GM21619 (cell line): ENCODE data around the gene NOL12.

Experiments
- ATAC-seq: cut with Tn5 transposase; IDR thresholded peaks from one replicate; pipeline ENCODE4 v1.9.1; 2021; ENCODE audit not compliant: unreplicated experiment

NOL12 gene

DNA sequence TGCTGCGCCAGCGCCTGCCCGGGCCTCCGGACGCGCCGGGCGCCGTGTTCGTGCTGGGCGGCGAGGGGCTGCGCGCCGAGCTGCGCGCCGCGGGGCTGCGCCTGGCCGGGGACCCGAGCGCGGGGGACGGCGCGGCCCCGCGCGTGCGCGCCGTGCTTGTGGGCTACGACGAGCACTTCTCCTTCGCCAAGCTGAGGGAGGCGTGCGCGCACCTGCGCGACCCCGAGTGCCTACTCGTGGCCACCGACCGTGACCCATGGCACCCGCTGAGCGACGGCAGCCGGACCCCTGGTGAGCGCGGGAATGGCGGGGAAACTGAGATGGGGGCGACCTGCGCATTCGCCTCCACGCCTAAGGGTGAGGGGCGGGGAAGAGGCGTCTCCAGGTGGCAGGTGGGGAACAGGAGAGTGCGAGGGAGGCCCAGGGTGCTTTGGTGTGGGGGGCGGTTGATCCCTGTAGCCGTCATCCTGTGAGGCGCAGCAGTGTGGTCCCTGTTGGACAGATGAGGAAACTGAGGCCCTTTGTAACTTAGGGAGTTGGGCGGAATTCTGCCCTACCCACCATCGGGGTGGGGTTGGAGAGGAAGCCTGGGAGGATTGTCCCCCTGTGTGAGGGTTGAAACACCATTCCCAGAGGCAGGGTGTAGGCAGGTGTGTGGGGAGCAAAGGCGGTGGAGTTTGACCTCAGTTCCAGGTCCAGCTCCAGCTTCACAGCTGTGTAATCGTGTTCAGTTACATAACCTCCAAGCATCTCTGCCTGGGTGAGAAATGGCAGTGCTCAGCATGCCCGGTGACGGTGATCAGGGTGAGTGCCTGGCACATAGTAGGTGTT is 26.9 kb upstream of the NOL12 start:
- no peak for ATAC-seq

DNA sequence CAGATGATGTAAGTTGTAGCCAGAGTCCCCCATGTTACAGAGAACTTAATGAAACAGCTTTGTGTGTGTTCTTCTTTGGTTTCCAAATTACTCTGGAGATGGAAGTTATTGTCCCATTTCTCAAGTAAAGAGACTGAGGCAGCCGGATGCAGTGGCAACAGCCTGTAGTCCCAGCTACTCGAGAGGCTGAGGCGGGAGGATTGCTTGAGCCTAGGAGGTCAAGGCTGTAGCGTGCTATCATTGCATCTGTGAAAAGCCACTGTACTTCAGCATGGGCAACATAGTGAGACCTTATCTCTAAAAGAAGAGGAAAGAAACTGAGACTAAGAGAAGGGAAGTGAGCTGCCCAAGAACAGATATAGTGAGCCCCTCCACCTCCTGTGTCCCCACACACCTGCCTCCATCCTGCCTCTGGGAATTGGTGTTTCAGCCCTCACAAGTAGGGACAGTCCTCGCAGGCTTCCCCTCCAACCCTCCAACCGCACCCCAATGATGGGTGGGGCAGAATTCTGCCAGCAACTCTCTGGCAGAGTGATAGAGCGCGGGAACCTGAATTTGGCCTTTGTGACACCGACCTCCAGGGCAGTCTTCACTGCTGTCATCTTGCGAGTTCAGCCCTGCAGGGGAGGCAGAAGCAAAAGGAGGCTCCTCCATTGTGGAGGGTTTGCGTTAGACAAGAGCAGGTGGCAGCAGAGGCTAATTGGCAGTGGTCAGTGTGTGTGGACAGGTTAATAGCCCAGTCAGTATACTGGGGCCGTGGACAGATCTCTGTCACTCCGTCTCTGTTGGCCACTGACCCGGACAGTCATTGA is 26.0 kb upstream of the NOL12 start:
- ATAC-seq = no peak

DNA sequence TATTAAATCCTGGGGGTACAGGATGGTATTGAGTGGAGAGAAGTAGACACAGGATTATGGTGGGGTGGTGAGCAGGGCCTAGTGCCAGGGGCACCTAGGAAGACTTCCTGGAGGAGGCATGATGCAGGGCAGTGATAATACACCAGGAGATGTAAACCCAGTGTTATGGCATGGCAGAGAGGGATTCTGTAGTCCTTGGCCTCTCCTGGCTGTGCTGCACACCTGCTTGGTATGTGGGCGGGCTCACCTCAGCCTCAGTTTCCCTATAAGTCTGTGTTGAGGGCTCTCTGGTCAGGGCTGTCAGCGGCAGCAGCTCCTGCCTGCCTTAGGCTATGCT is 25.5 kb upstream of the NOL12 start:
- ATAC-seq = no peak

DNA sequence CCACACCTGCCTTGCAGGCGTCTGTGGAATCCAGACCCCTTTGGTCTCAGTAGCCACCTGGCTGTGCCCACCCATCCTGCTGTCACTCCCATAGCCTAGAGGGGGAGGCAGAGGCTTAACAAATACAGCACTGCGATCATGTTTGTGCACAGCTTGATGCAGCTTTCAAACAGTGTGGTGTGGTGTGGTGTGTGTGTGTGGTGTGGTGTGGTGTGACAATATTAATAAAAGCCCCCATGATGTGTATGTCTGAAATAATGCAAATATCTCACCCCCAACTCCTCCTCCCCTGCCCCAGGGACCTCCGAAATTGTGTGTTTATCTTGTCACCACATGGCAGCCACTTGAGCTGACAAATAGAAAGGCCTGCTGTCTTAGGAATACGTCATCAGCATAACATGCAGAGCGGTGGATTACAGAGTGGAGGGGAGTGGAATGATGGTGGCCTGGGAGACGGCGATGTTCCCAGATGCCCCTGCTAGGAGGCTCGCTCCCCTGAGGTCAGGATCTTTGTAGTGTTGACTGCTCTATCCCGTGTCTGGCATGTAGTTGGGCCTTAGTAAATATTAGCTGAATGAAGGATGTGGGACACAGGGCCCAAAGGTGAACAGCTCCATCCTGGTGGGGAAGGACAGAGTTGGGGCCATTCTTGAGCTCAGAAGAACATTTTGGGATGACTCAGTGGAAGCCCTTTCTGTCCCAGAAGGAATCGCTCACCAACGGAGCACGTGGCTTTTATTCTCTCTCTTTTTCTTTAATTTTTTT is 24.8 kb upstream of the NOL12 start:
- ATAC-seq = no peak

DNA sequence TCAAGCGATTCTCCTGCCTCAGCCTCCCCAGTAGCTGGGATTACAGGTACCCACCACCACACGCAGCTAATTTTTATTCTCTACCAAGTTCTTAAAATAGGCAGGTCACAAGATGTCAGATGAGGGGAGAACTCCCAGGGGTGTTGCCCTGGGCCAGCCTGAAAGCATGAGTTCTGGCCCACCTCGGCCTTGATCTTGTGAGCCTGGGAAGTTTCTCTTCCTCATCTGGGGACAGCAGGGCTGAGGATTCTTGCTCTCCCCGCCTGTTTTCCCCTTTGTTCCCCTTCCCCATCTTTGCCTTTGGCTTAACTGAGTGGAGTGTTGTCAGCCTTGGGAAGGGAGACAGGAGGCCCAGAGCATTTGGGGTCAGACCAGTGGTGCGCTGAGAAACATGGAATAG is 24.1 kb upstream of the NOL12 start:
- no peak for ATAC-seq

DNA sequence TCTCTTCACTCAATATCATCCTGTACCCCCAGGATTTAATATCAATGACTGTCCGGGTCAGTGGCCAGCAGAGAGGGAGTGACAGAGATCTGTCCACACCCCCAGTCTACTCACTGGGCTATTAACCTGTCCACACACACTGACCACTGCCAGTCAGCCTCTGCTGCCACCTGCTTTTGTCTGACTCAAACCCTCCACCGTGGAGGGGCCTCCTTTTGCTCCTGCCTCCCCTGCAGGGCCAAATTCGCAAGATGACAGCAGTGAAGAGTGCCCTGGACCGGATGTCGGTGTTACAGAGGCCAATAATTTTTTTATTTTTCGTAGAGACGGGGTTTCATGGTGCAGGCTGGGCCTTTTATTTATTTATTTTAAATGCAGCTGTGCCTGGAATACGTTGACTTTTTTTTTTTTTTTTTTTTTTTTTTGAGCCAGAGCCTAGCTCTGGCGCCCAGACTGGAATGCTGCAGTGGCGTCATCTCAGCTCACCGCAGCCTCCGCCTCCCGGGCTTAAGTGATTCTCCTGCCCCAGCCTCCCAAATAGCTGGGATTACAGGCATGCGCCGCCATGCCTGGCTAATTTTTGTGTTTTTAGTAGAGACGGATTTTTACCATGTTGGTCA is 22.5 kb upstream of the NOL12 start:
- ATAC-seq = no peak

DNA sequence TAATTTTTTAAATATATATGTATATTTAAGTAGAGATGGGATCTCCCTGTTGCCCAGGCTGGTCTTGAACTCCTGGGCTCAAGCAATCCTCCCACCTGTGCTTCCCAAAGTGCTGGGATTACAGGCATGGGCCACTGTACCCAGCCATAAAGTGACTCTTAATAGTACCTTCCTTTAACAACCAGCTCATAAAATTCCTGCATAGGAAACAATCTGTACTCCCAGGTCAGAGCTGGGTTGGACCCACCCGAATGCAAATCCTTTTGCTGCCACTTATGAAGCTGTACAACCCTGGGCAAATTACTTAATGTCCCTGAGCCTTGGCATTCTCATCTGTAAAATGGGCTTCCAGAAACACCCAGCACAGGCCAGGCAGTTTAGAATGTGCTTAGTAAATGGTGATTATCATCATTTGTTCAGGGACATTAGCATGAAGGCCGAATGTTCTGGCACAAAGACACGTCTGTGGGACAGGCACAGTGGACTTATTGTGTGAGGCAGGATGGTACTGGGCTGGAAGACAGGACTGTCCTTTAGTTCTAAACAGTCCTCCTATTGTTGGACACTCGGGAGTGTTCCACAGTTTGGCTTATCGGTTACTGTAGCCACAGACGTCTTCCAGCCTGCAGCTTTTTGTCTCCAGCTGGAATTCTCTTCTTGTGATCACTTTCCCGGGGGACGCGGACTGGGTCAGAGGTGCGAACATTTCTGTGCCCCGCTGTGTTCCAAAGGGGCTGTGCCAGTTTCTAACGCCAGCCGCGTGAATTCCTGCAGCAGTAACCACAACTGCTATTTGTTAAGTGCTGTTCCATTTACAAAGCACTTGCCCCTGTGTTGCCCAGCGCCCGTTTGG is 21.7 kb upstream of the NOL12 start:
- ATAC-seq = no peak

DNA sequence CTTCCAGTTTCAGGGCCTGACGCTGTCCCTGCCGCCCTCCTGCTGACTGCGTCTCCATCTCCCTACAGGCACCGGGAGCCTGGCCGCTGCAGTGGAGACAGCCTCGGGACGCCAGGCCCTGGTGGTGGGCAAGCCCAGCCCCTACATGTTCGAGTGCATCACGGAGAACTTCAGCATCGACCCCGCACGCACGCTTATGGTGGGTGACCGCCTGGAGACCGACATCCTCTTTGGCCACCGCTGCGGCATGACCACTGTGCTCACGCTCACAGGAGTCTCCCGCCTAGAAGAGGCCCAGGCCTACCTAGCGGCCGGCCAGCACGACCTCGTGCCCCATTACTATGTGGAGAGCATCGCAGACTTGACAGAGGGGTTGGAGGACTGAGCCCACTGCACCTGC is 20.7 kb upstream of the NOL12 start:
- no peak for ATAC-seq

DNA sequence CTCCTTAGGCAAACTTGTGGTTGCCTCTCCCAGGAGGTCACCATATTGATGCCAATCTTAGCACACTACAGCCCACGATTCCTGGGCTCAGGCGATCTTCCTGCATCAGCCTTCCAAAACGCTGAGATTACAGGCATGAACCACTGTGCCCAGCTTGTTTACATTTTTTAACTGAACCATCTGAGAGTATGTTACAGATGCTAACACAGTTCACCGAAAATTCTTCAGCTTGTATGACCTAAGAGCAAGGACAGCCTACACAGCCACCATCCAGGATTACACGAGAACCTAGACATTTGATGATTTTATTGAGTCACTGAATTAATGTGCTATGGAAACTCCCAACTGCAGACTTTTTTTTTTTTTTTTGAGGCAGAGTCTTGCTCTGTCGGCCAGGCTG is 16.6 kb upstream of the NOL12 start:
- no peak for ATAC-seq

DNA sequence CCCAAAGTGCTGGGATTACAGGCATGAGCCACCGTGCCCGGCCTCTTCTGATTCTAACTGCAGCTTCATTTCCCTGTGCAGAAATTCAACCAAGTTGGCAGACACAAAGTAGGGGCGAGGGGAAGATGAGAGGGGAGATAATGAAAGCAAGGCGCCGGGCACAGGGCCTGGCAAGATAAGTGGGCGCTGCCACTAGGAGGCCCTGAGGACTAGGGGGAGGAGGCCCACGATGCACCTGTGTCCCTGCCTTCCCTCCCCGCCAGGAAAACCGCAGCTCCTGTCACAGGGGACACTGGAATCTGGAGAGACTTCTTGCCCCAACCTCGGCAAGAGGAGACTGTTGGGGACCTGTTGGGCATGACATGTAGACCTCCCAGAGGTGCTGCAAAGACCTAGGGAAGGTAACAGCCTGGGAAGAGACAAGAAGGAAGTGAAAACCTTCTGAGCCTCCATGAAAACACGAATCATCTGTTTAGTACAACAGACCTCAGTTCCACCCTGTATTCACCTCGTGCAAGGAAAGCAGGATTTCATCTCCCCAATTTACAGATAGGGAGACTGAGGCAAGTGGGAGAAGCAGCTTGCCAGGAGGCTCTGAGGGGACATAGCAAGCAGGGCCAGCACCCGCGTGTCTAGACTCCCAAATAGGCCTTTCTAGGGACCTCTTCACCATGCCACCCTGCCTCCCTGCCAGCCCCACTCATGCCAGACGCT is 13.8 kb upstream of the NOL12 start:
- ATAC-seq = no peak

DNA sequence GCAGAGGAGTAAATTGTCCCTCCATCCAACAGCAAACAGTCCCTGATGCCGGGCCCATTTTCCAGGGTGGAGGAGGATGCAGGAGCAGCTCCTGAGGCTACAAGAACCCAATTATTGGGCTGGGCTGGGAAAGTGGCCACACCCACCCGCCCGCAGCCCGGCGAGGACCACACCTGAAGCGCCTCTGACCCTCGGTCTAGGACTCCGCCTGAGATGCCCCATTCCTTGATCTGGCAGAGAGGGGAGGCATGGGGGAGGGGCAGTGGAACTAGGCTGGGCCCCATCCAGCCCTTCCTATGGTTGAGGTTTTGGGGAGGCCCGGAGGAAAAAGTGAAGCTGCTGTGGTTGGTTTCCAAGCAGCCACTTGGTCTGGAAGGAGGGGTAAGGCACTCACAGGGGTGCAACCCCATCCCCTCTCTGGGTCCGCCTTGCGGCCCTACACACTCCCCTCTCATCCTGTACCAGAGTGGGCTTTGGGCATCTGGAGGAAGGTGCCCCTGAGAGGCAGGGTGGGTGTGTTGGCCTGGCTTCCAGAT is 13.2 kb upstream of the NOL12 start:
- no peak for ATAC-seq

DNA sequence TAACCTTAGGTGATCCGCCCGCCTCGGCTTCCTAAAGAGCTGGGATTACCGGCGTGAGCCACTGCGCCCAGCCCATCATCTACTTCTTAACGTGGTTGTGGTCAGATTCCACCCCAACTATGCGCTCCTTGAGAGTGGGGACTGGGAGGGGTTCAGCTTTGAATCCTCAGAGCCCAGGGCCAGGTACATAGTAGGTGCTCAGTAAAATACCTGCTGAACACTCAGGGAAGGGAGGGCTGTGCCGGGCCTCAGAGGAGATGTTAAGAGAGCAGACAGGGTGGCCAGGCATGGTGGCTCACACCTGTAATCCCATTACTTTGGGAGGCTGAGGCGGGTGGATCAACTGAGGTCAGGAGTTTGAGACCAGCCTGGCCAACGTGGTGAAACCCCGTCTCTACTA is 11.9 kb upstream of the NOL12 start:
- no peak for ATAC-seq

DNA sequence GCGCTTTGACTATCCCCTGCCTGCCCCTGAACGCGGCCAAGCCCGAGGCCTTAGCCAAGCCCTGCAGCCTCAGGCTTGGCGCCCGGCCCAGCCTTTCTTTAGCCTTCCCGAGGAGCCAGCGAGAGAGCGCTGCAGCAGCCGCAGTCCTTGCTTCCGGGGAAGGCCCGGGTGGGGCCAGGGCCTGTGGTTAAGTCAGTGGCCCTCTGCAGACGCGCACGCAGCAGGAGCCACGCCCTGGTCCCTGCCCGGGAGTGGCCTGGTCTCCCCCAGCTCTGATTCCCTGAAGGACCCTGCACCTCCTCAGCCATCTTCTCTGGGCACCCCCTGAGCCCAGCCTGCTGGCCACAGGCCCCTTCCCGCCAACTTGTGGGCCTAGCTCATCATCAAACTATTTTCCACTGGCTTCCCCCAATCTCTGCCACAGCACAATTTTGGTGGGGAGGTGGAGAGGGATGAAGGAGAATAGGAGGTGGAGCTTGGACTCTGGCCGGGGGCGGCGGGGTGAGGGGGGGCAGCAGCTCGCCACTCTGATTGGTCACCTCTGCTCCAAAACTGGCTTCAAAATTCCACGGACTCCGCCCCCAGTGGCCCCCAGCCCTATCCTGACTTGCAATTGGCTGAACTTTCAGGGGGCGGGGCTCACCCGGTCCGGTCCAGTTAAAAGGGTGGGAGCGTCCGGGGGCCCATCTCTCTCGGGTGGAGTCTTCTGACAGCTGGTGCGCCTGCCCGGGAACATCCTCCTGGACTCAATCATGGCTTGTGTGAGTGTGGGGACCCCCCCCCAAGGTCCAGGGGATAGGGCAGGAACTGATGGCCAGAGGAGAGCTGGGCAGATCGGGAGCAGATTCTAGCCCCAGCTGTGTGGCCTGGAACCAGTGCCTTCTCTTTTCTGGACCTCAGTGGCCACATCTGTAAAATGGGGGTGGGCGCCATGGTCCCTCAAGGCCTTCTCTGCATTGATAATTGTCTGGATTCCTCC is 10.9 kb upstream of the NOL12 start, which contains the start of gene LGALS1:
Gene LGALS1, plus strand, starts transcription at position 686 of the 979 bp plus-strand sequence. Its CDS starts 67 bp downstream, at position 753.
- ATAC-seq = peak; percentile 44

DNA sequence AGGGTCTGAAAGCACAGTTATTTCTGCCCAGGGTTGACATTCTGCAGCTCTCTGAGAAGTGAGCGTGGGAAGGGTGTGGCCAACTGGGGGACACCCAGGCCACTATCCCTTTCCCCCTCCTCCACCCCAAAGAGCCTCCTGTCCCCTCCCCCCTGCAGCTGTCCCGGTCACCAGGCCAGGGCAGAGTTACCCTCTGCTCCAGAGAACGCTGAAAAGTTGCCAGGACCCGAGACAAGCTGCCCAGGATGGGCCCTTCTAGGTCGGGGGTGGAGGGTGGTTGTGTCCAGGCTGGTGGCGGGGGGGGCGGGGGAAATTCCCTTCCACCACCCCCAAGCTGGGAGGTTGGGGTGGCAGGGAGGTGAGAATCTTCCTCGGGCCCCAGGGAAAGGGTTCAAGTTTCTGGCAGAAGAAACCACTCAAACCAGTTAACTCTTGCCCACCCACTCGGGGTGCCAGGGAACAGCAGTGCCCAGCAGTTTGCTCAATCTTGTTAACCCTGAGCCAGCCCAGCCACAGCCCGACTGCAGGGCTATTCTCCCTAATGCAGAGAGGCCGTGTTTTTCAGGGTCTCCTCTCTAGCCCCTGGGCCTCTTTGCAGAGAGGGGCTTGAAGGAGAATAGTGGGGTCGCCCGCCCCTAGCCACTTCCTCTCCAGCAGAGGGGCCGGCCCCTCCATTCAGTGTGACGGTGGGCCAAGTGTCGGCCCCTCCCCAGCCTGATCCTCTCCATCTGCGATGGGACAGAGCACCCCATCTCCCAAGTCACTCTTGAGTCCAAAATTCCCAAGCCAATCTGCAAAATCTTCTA is 10.0 kb upstream of the NOL12 start:
- ATAC-seq = no peak

DNA sequence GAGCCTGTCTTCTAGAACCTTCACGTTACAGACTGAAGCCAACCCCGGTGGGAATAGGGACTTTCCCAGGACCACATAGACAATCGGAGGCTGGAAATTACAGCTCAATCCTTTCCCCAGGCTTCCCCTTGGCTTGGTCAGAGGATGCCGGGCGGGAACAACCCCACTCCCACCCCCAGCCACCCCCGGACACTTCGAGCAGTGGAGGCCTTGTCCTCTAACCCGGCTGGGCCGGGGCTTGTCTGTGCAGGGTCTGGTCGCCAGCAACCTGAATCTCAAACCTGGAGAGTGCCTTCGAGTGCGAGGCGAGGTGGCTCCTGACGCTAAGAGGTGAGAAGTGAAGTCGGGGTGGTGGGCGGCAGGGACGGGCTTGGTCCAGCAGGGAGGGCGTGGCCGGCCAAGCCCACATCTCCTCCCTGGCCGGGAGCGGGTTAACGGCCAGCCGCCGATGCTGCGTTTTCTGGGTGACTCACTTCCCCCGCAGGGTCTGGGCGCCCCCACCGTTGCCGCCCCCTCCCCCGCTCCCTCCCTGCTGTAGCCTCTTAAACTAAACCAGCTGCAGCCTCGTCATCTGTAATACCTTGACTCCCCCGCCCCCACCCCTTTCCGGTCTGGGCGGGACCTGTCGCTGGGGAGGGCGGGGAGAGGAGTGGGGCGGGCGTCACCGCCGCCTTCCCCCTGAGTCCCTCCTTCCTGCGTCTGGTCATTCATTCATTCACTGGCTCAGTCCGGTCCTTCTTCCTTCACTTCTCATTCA is 9.2 kb upstream of the NOL12 start:
- ATAC-seq = peak; percentile 52

DNA sequence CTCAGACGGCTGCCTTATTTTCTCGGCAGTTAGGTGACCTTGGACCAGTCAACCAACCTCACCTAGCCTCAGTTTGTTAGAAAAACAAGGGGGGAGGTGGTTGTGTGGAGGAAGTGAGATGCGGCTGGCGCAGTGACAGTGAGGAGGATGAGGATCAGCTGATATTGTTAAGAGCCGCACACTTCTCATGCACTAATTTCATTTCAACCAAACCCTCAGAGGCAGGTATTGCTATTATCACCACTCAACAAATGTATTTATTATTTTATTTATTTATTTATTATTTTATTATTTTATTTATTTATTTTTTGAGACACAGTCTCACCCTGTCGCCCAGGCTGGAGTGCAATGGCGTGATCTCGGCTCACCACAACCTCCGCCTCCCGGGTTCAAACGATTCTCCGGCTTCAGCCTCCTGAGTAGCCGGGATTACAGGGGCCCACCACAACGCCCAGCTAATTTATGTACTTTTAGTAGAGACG is 8.6 kb upstream of the NOL12 start:
- no peak for ATAC-seq
